Adipose tissue (tissue), 3 donors: ENCODE measurements around the gene CPLANE1. TPM values are rescaled to one million over a fixed set of nuclear protein-coding genes. Genes with fewer than 3 reads are reported as not detected.
A peak's percentile ranks its signal among the peaks of the same experiment; 100 is the strongest.
"Not testable (repeated sequence)": the region's sequence is repeated elsewhere in the genome, so short reads cannot be mapped to it uniquely, and the experiment has no call there.

Experiments
- H3K27ac ChIP-seq: one replicate; pipeline ENCODE4 v1.5.1; 2013; ENCODE audit warnings: low read depth, low read length
- WGBS, 3 donors: extraction: QIAGEN DNeasy Blood & Tissue Kit; methylation state at CpG; one replicate each; pipeline ENCODE4 v1.1.7; 2013; 5-methylcytosine and 5-hydroxymethylcytosine counted together
- polyA plus RNA-seq, 3 donors: library from polyadenylated mRNA; stranded (reverse); fragments of 200-250 nt; gene quantifications; one replicate each; pipeline ENCODE4 v1.2.3, GENCODE V29; 2013
- donor health status: healthy with polysubstance abuse.
- donor health status: Bipolar disorder and iron deficiency.
- donor health status: healthy.

CPLANE1 gene
- polyA plus RNA-seq, result 1 to 10 TPM; 1.8 to 4.4 (median 2.8) TPM

DNA sequence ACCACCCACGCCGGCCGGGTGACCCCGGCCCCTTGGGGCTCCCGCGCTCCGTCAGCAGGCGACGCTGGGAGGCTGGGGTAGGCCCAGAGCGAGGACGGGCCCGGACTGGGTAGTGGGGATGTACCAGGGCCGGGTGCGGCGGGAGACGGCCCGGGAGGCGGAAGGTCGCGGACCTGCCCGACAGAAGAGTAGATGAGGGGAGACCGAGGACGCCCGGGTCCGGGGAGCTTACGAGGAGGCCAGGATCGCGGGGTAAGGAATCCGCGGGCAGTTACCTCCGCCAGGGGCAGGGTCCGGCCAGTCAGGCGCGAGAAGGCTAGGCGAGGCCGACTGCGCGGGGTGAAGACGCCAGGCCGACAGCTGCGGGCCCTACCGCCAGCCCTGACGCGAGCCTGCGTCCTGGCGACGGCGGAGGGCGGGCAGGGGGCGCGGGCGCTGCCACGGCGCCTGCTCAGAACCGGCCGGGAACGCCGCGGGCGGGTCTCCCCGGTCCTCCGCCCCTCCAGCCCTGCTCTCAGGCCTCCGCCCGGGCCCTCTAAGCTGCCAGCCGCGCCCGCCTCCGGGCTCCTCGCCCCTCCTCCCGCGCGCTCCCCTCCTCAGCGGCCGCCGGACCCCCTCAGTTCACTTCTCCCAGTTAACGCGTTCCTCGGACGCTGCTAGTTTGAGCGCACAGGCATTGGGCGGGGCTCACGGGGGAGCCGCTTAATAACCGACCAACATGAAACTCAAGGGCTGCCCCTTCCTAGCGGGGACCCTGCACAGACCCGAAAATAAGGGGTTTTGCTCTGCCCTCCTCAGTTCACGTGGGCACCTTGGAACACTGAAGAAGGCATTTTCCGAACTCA lies at the start of gene CPLANE1:
Gene CPLANE1 (minus strand): TSS at position 407 of the 845 bp plus-strand sequence. CDS start 1,678 bp downstream, outside the sequence.
- 1% methylated on average over 80 to 88 of the region's 88 CpGs for WGBS, 3 donors

GRCh38 chr5:37296313-37296712 lies 47.1 kb upstream of the CPLANE1 start:
- not testable (repeated sequence) for H3K27ac ChIP-seq
- 95 to 97% (median 97%) methylated on average over 7 of the region's 7 CpGs for WGBS, 3 donors

More for the DNA sequence above, at the start of gene CPLANE1:
- peak within 1 kb of the TSS; percentile 60 for H3K27ac ChIP-seq

- 92 to 94% (median 93%) methylated on average over 5 of the region's 5 CpGs for WGBS, 3 donors
- no peak overlapping the region for H3K27ac ChIP-seq
Observed at GRCh38 chr5:37283214-37283820, 34.1 kb upstream of the CPLANE1 start.

DNA sequence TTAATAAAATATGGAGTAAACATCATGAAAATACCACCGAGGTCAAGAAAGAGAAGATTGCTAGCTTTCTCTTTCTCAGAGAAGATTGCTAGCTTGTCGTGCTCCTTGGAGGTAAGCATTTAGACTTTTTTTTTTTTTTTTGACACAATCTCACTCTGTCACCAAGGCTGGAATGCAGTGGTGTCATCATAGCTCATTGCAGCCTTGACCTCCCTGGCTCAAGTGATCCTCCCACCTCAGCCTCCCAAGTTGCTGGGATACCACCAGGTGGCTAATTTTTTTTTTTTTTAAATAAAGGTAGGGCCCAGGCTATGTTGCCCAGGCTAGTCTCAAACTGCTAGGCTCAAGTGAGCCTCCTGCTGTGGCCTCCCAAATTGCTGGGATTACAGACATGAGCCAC lies 26.3 kb upstream of the CPLANE1 start:
- no peak overlapping the region for H3K27ac ChIP-seq
- WGBS, 3 donors, result 88 to 93% (median 91%) methylated on average over 2 of the region's 2 CpGs

GRCh38 chr5:37272511-37272910 lies 23.3 kb upstream of the CPLANE1 start:
- no peak overlapping the region for H3K27ac ChIP-seq
- 45 to 62% (median 48%) methylated on average over 1 of the region's 1 CpG for WGBS, 3 donors

GRCh38 chr5:37268100-37268499 lies 18.9 kb upstream of the CPLANE1 start:
- not testable (repeated sequence) for H3K27ac ChIP-seq

- 88 to 92% (median 92%) methylated on average over 4 of the region's 4 CpGs for WGBS, 3 donors
- no peak overlapping the region for H3K27ac ChIP-seq
Observed at GRCh38 chr5:37255774-37256358, 6.7 kb upstream of the CPLANE1 start.

- WGBS, 3 donors, result 98 to 100% (median 100%) methylated on average over 1 of the region's 1 CpG
- H3K27ac ChIP-seq, result no peak overlapping the region
Observed at GRCh38 chr5:37254581-37254980, 5.4 kb upstream of the CPLANE1 start.

GRCh38 chr5:37251665-37252064 lies 2.5 kb upstream of the CPLANE1 start:
- no peak overlapping the region for H3K27ac ChIP-seq

GRCh38 chr5:37249815-37250164 lies 614 bp upstream of the CPLANE1 start:
- H3K27ac ChIP-seq, result no peak overlapping the region
- 48 to 73% (median 65%) methylated on average over 10 of the region's 10 CpGs for WGBS, 3 donors

DNA sequence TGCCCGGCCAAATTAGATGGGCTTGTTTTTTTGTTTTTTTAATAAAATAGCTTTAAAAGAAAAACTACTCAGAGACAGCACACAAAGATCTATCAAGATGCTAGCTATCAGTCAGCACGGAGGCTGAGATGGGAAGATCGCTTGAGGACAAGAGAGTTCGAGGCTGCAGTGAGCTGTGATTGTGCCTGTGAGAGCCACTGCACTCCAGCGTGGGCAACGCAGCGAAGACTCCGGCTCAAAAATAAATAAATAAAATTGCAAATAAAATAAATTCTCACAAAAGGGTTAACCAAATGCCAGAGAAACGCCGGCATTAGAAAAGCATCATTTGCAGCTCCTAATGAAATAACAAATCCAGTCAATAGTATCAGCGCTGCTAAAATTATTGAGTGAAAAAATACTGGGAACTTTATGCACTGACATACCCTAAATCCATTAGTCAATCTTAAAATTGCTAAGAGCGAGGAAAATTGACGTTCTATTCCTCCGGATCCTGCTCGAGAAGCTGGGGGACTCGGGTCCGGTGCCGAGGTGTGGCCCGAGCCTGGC lies 681 bp downstream of the CPLANE1 start:
- WGBS, 3 donors, result 5 to 7% (median 6%) methylated on average over 19 of the region's 19 CpGs
- peak overlapping the region; percentile 60 for H3K27ac ChIP-seq

- WGBS, 3 donors, result 74 to 93% (median 87%) methylated on average over 4 of the region's 4 CpGs
Observed at GRCh38 chr5:37247496-37247895, 1.7 kb downstream of the CPLANE1 start.

GRCh38 chr5:37247036-37247435 lies 2.1 kb downstream of the CPLANE1 start:
- 68 to 80% (median 71%) methylated on average over 1 of the region's 1 CpG for WGBS, 3 donors
- H3K27ac ChIP-seq, result no peak overlapping the region

More at GRCh38 chr5:37247496-37247895, 1.7 kb downstream of the CPLANE1 start:
- H3K27ac ChIP-seq, result no peak overlapping the region

DNA sequence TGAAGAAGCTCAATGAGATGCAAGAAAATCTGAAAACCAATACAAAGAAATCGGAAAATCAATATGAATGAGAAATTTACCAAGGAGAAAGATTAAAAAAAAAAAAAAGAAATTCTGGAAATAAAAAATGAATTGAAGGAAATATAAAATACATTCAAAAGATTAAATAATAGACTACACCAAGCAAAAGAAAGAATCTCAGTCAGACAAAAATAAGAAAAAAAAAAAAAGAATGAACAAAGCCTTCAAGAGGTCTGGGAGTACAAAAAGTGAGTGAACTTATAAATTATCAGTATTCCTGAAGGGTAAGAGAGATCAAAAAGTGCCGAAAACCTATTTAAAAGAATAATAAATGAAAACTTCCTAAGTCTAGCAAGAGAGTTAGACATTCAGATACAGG lies 14.9 kb downstream of the CPLANE1 start:
- WGBS, 3 donors, result 92 to 99% (median 98%) methylated on average over 2 of the region's 2 CpGs
- H3K27ac ChIP-seq, result no peak overlapping the region

DNA sequence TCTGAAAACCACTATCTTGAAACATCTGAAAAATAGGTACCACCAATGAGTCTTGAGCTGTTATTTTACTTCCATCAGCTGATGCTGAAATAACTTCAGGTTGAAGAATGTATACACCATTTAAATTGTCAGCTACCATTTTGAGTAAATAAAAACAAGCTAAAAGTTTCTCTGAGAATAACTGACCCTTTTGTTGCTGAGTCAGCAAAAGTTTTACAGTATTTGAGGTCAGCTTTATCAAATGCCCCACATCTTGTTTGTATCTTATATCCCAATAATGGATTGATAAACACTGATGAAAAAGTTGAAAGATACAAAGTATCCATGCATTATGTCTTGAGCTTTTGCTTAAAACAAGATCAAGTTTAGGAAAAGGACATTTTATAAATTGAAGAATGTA lies 22.8 kb downstream of the CPLANE1 start:
- H3K27ac ChIP-seq, result no peak overlapping the region

- no peak overlapping the region for H3K27ac ChIP-seq
Observed at GRCh38 chr5:37222181-37222580, 27.0 kb downstream of the CPLANE1 start.

DNA sequence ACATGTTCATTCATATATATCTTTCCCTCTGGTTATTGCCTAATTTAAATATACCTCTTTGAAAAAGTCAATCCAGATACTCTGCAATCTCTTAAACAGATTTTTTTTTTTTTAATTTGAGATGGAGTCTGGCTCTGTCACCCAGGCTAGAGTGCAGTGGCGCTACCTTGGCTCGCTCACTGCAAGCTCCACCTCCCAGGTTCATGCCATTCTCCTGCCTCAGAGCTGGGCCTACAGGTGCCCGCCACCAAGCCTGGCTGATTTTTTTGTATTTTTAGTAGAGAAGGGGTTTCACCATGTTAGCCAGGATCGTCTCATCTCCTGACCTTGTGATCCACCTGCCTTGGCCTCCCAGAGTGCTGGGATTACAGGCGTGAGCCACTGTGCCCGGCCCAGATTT lies 28.8 kb downstream of the CPLANE1 start:
- WGBS, 3 donors, result 95 to 97% (median 96%) methylated on average over 6 of the region's 6 CpGs
- not testable (repeated sequence) for H3K27ac ChIP-seq

DNA sequence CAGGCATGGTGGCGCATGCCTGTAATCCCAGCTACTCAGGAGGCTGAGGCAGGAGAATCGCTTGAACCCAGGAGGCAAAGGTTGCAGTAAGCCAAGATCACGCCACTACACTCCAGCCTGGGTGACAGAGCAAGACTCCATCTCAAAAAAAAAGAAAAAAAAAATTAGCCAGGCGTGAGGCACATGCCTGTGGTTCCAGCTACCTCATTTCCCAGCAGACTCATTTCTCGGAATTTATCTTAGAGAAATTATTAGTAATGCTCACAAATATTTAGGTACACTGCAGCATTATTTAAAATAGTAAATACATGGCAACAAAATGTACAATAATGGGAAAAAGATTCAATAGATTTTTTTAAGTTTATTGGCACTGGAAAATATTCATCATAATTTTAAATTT lies 29.8 kb downstream of the CPLANE1 start:
- 92 to 98% (median 97%) methylated on average over 5 of the region's 5 CpGs for WGBS, 3 donors
- H3K27ac ChIP-seq, result not testable (repeated sequence)

GRCh38 chr5:37217976-37218375 lies 31.2 kb downstream of the CPLANE1 start:
- WGBS, 3 donors, result 96 to 97% (median 96%) methylated on average over 1 of the region's 1 CpG

More at GRCh38 chr5:37217976-37218375, 31.2 kb downstream of the CPLANE1 start:
- no peak overlapping the region for H3K27ac ChIP-seq
